MG63 (cell line): ENCODE measurements around the gene RAB29. TPM values are rescaled to one million over a fixed set of nuclear protein-coding genes. Genes with fewer than 3 reads are reported as not detected.
A peak's percentile ranks its signal among the peaks of the same experiment; 100 is the strongest.
"Not testable (repeated sequence)": the region's sequence is repeated elsewhere in the genome, so short reads cannot be mapped to it uniquely, and the experiment has no call there.

ENCODE experiments used
- DNase-seq: peaks from one replicate; pipeline ENCODE4 v3.0.0-alpha.2; 2020
- H3K27me3 ChIP-seq: fragments of 250-450 bp; sonication (Bioruptor Pico); 2 replicates; pipeline ENCODE4 v1.5.1; 2020; ENCODE audit warnings: mild to moderate bottlenecking, moderate library complexity
- H3K36me3 ChIP-seq: fragments of 250-450 bp; sonication (Bioruptor Pico); 2 replicates; pipeline ENCODE4 v1.5.1; 2020; ENCODE audit warnings: mild to moderate bottlenecking, moderate library complexity
- H3K4me3 ChIP-seq: fragments of 250-450 bp; sonication (Bioruptor Pico); 2 replicates; pipeline ENCODE4 v1.5.1; 2020; ENCODE audit warnings: mild to moderate bottlenecking, moderate library complexity
- H3K9me3 ChIP-seq: fragments of 250-450 bp; sonication (Bioruptor Pico); 2 replicates; pipeline ENCODE4 v1.5.1; 2020; ENCODE audit warnings: mild to moderate bottlenecking, moderate library complexity
- total RNA-seq: library from RNA; depleted of rRNA; stranded (reverse); fragments of >200 nt; shearing (Covaris generic); gene quantifications from 2 replicates; pipeline ENCODE4 v1.2.3, GENCODE V29; 2014; ENCODE audit warnings: low replicate concordance

RAB29 gene
- total RNA-seq, 1 experiment from 2014 or later, result 13.6 TPM

DNA sequence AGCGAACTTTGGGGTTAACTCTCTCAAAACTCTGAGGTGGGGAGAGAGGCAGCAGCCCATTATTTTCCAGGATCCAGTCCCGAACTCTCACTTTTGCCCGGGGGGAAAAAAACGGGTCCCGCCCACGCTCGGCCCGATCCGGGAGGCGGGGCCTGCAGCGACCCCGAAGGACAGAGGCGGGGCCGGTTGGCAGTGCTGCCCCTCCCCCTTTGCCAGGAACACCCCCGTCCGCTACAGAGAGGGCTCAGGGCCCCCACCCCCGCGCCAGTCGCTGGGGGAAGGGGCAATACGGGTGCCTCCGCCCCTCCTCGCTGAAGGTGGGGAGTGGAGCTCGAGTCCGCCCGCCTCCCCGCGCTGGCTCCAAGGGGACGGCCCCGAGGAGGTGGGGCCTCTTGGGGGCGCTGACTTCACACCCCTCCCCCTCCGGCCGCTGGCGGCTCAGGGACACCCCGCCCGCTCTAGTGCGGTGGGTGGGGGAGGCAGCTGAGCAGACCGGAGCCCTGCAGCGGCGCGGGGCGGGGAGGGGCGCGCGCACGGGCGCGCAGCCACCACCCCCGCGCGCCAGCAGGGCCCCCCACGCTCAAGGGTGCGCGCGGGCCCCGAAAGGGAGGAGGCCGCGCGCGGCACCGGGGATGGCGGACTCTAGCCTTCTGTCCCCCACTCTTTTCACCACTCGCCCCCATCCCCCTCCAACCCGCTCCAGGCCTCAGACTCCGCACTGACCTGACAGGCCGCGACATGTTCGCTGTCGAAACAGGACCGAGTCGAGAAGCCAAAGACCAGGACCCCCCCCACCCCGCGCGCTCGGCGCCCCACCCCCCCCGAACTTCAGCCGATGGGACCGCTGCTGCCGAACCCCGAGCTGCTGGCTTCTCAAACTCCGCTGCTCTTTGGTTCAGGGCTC is 25.8 kb downstream of the RAB29 start:
- no peaks in the 10 kb centered on the region for H3K27me3 ChIP-seq
- H3K36me3 ChIP-seq, result peaks cover 46% of the 10 kb centered on the region
- H3K9me3 ChIP-seq, result no peaks in the 10 kb centered on the region
- DNase-seq, result peak; percentile 98
- peak overlapping the region; percentile 82 for H3K4me3 ChIP-seq

DNA sequence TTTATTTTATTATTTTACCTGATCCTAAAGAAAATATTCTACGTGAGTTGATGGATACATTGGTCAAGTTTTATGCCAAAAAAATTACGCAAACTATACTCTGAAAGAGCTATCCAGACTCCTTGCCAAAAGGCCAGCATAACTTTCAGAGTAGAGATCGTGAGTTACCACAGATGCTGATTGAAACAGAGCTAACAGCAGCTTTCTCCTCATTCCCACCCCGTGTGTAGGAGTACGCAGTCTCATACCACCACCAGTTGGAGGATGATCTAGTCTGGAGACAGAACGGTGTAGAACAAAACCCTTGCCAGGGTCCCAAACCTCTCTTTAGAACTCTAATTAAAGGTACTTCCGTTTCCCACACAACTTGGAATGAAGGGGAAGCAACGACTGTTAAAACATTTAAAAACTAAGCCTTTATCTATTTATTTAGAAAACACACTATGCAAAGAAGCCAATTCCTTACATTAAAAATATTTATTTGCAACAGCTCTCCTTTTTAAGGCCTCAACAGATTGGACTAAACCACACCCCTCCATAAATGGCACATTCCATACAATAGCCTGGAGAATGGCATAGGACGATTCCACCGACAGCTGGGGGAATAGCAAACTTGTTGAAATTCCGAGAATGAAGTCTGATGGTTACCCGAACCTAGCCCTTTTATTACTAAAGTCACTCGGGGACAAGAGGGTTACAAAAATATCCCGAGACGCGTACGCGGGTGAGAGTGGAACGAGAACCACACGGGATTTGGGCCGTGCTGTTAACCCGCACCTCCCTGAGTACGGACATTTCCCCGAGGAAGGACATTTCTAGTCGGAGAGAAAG is 26.7 kb downstream of the RAB29 start:
- H3K4me3 ChIP-seq, result peak overlapping the region; percentile 82
- peak; percentile 34 for DNase-seq
- peaks cover 53% of the 10 kb centered on the region for H3K36me3 ChIP-seq
- H3K9me3 ChIP-seq, result no peaks in the 10 kb centered on the region
- no peaks in the 10 kb centered on the region for H3K27me3 ChIP-seq

DNA sequence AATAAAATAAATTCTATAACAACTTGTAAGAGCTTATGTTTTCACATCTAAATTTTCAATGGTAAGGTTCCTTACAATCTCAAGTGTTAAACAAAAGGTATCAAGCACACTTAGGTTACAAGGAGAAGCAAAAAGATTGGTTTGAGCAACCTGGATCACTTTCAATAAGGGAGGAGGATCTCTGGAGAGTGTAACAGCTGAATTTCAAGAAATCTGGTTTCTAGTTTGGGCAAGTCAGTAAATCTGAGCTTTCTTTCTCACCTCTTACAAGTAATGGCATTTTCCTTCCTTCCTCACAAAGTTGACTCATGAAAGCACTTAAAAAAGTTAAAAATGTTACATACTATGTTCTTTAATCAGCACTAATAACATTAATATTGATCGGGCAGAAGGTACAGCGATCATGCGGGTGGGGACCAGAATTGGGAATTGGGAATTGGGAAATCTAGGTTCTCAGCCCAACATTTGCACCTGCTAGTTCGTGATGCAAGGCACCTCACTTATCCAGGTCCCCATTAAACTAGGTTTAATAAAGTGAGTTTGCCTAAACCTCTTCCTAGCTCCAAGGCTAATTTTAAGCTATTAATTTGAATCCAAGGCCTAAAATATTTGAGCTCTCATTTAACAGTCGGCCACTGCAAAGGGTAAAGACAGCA is 28.4 kb downstream of the RAB29 start:
- Histone ChIP-seq H3K9me3 (no peaks in the 10 kb centered on the region), H3K27me3 (no peaks in the 10 kb centered on the region), H3K36me3 (peaks cover 69% of the 10 kb centered on the region), H3K4me3 (peak overlapping the region; percentile 82)
- DNase-seq, result no peak

DNA sequence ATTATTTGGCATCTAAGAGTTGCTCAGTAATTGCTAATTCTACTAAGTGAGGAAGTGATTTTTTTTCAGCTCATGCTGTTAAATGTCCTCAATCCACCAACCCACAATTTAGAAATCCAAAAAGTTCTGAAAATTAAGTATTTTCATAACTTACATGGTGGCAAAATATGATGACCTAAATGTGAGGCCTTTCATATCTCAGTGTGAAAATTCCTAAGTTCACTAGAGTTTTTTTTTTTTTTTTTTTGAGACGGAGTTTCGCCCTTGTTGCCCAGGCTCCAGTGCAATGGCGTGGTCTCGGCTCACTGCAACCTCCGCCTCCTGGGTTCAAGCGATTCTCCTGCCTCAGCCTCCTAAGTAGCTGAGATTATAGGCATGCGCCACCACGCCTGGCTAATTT is 30.9 kb downstream of the RAB29 start:
- no peaks in the 10 kb centered on the region for H3K27me3 ChIP-seq
- peaks cover 89% of the 10 kb centered on the region for H3K36me3 ChIP-seq
- H3K4me3 ChIP-seq, result no peak overlapping the region
- H3K9me3 ChIP-seq, result no peaks in the 10 kb centered on the region
- DNase-seq, result no peak

DNA sequence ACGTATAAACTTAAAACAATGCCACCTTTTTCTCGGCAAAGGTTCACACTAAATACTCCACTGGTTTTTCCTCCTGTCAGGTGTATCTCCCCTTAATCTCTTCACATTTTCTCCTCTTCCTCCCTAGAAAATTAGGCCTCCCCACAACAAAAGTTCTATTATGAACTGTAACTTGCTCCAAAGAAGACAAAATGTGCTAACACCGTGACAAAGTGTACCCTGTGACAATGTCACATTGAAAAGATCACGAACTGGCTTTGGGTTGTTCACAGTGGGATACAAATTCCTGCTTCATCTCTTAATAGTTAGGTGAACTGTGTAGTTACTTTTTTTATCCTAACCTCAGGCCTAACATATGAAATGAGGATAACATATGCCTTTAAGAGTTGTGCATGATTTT is 31.3 kb downstream of the RAB29 start:
- Histone ChIP-seq H3K27me3 (no peaks in the 10 kb centered on the region), H3K36me3 (peaks cover 90% of the 10 kb centered on the region), H3K9me3 (no peaks in the 10 kb centered on the region), H3K4me3 (no peak overlapping the region)
- no peak for DNase-seq

DNA sequence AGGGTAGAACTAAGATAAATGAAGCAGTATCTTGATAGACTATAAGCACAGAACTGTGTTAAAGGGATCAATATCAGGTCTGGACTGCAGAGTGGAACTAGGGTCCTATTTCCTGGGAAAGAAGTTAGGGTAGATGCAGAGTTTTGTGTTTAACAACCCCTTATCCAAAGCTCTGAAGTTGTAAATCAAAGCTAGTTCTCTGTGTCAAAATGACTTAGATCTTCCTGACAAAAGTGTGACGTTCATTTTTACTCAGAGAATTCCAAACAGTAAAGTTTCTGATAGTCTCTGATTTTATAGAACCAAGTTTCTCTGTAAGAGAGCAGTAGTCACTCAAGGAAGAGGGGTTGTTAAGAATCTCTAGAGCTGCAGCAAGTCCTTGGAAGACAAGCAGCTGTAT is 33.6 kb downstream of the RAB29 start:
- peaks cover 79% of the 10 kb centered on the region for H3K36me3 ChIP-seq
- H3K27me3 ChIP-seq, result no peaks in the 10 kb centered on the region
- H3K4me3 ChIP-seq, result no peak overlapping the region
- no peak for DNase-seq
- H3K9me3 ChIP-seq, result no peaks in the 10 kb centered on the region

DNA sequence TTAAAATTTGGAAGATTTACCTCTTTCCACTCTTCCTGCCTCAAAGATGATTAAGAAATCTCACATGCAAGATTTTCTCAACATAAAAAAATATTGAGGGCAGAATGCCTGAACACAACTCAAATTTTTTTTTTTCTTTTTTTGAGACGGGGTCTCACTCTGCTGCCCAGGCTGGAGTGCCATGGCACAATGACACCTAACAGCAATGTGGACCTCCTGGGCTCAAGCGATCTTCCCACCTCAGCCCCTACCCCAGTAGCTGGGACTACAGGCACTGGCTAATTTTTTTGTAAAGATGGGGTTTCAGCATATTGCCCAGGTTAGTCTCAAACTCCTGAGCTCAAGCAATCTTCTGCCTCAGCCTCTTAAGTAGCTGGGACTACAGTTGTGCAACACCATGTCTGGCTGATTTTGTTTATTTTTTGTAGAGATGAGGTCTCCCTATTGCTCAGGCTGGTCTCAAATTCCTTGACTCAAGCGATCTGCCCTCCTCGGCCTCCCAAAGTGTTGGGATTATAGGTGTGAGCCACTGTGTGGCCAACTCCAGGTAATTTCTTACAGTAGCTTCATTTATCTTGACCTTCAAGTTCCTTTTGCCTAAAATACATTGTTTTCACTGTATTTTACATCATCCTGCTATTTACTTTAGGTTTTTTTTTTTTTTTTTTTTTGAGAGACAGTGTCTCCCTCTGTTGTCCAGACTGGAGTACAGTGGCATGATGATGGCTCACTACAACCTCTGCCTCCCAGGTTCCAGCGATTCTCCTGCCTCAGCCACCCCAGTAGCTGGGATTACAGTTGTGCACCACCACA is 35.7 kb downstream of the RAB29 start:
- DNase-seq, result no peak
- H3K36me3 ChIP-seq, result peaks cover 81% of the 10 kb centered on the region

DNA sequence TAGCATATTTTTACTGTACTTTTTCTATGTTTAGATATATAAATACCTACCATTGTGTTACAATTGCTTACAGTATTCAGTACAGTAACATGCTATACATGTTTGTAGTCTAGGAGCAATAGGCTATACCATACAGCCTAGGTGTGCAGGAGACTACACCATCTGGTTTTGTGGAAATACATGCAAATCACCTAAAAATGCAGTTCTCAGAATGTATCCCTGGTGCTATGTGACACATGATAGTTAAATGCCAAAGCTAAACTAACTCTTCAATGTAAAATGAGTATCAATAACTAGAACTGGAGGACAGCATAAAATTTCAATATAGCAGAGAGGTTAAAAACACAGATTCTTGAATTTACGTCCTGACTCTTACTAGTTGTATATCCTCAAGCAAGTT is 40.1 kb downstream of the RAB29 start:
- DNase-seq, result no peak
- Histone ChIP-seq H3K27me3 (no peaks in the 10 kb centered on the region), H3K36me3 (peaks cover 80% of the 10 kb centered on the region), H3K9me3 (no peaks in the 10 kb centered on the region), H3K4me3 (no peak overlapping the region)

More for the DNA sequence above, 35.7 kb downstream of the RAB29 start:
- Histone ChIP-seq H3K9me3 (no peaks in the 10 kb centered on the region), H3K27me3 (no peaks in the 10 kb centered on the region), H3K4me3 (no peak overlapping the region)

DNA sequence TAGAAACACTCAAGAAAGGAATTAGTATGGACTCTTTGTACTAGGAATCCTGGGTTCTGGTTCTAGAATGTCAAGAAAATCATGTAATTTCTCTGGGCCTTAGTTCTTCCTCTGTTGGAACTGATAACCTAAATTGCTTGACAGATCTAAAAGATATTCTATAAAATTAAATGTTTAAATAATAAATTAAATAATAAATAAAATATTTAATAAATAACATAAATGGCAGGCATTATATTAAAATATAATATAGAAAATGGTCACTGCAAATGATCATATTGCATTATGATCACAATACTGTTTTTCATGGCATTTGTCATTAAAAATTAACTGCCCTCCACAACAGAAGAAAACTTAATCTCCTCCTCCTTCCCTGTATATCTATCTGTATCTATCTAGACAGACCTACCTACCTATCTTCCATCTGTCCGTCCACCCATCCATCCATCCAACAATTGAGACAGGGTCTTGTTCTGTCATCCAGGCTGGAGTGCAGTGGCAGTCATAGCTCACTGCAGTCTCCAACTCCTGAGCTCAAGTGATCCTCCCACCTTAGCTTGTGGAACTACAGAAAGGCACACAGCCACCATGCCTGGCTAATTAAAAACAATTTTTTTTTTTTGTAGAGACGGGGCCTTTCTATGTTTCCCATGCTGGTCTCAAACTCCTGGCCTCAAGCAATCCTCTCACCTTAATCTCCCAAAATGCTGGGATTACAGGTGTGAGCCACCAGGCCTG is 41.7 kb downstream of the RAB29 start:
- no peak overlapping the region for H3K4me3 ChIP-seq
- no peak for DNase-seq
- H3K27me3 ChIP-seq, result no peaks in the 10 kb centered on the region
- peaks cover 78% of the 10 kb centered on the region for H3K36me3 ChIP-seq
- no peaks in the 10 kb centered on the region for H3K9me3 ChIP-seq

DNA sequence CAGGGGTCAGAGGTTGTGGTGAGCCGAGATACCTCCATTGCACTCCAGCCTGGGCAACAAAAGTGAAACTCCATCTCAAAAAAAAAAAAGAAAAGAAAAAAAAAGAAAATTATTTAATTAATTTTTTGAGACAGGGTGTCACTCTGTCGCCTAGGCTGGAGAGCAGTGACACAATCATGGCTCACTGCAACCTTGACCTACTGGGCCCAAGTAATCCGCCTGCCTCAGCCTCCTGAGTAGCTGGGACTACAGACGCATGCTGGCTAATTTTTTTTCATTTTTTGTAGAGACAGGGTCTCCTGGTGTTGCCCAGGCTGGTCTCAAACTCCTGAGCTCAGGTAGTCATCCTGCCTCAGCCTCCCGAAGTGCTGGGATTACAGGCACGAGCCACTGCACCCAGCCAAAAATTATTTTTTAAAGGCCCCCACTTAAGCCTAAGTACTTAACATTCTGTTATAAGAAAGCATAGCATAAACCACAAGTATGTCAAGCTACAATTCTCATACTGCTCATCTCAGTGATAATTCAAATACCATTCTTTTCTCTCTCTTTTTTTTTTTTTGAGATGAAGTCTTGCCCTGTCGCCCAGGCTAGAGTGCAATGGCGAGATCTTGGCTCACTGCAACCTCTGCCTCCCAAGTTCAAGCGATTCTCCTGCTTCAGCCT is 45.2 kb downstream of the RAB29 start:
- Histone ChIP-seq H3K27me3 (no peaks in the 10 kb centered on the region), H3K9me3 (no peaks in the 10 kb centered on the region), H3K4me3 (no peak overlapping the region), H3K36me3 (peaks cover 85% of the 10 kb centered on the region)
- DNase-seq, result no peak

DNA sequence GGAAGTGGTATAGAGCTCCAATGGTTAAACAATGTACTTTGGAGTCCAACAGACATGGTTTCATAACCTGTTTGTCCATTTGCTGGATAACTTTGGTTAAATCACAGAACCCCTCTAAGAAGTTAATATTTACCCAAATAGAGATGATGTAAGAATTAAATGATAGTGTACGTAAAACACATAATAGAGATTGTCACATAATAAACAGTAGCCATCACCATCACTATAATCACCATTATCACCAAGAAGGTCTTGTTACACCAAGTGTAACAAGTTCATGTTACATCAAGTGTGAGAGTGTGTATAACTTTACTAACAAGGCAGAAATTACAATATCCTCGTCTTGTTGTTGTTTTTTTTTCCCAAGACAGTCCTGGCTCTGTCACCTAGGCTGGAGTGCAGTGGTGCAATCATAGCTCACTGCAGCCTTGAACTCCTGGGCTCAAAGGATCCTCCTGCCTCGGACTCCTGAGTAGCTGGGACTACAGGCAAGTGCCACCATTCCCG is 48.6 kb downstream of the RAB29 start:
- Histone ChIP-seq H3K27me3 (no peaks in the 10 kb centered on the region), H3K36me3 (peaks cover 90% of the 10 kb centered on the region), H3K4me3 (no peak overlapping the region), H3K9me3 (no peaks in the 10 kb centered on the region)
- DNase-seq, result no peak

DNA sequence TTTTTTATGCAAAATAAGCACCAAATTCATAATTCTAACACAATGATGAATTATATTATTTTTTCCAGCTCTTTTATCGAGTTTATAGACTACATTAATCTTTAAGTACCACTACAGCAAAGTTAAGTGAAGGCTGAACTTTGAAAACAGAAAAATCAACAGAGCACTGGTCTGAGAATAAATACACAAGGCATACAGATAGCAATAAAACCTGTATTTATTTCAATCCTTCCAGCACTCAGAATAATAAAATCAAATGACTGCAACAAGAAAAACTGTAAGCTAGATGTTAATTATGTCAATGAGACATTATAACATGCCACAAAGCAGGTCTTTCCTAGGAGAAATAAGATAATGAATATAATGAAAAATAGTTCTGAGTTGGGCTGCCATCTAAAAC is 49.8 kb downstream of the RAB29 start:
- DNase-seq, result no peak
- Histone ChIP-seq H3K27me3 (no peaks in the 10 kb centered on the region), H3K4me3 (no peak overlapping the region), H3K9me3 (no peaks in the 10 kb centered on the region), H3K36me3 (peaks cover 90% of the 10 kb centered on the region)

DNA sequence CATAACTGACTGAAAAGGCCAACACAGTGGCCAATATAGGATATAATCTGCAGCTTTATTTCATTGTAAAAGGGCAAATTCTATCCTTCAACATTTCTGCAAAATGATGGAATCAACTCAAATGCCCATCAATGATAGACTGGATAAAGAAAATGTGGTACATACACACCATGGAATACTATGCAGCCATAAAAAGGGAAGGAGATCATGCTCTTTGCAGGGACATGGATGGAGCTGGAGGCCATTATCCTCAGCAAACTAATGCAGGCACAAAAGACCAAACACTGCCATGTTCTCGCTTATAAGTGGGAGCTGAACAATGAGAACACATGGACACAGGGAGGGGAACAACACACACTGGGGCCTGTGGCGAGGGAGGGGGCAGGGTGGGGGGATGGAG is 54.5 kb downstream of the RAB29 start:
- not testable (repeated sequence) for DNase-seq, H3K4me3 ChIP-seq, H3K9me3 ChIP-seq, H3K27me3 ChIP-seq
- peaks cover 96% of the 10 kb centered on the region for H3K36me3 ChIP-seq

DNA sequence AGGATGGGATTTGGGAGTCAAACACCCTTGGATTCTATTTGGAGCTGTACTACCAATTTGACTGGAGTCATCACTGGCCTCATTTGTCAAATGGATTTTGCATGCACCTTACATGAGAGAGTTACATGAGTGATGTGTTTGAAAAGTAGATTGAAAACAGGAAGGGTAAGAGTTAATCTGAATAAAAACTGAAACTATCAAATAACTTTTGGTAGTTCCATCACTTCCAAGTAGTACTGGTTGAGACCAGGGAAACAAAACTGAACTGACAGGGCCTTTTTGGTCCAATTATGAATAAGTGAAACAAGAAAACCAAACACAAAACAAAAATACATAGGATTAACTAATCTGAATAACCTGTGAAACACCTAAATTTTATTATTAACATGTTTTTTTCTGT is 55.5 kb downstream of the RAB29 start:
- no peaks in the 10 kb centered on the region for H3K27me3 ChIP-seq
- H3K4me3 ChIP-seq, result no peak overlapping the region
- no peak for DNase-seq
- H3K9me3 ChIP-seq, result no peaks in the 10 kb centered on the region
- peaks cover 95% of the 10 kb centered on the region for H3K36me3 ChIP-seq

DNA sequence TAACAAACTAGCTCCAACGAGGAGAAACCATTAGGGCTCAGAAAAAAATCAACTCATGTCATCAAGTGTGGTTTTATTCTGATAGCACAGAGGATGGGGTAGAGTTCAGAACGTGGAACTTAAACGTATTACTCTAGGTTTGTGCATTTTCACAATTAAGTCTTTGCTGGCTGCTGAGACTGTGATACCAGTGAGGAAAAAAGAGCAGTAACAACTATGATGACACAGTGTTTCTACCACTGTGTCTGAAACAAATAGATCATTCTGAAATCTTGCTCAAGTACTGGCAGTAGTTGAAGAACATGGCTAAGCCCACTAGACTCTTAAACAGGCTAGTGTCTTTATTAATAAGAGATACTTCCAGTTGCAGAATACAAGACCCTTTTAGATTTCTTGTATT is 56.3 kb downstream of the RAB29 start:
- Histone ChIP-seq H3K36me3 (peaks cover 95% of the 10 kb centered on the region), H3K4me3 (no peak overlapping the region), H3K9me3 (no peaks in the 10 kb centered on the region), H3K27me3 (no peaks in the 10 kb centered on the region)
- DNase-seq, result no peak
